K562 (cell line): ENCODE data around the gene LY6G6D. TPM values are rescaled to one million over a fixed set of nuclear protein-coding genes. Genes with fewer than 3 reads are reported as not detected.
A peak's percentile ranks its signal among the peaks of the same experiment; 100 is the strongest.

Experiments
- BACH1 ChIP-seq: fragments of 200-800 bp; sonication (Bioruptor generic); IDR thresholded peaks from 2 replicates; pipeline ENCODE4 v1.6.1; 2016; ENCODE audit warnings: missing genetic modification characterization, missing compliant biosample characterization
- CREBBP ChIP-seq: IDR thresholded peaks from one replicate; pipeline ENCODE4 v1.6.1; 2012; ENCODE audit warnings: low read depth, mild to moderate bottlenecking, control low read depth, inconsistent platforms, low read length
- DACH1 ChIP-seq: fragments of 450-650 bp; IDR thresholded peaks from 2 replicates; pipeline ENCODE4 v1.6.1; 2018; ENCODE audit not compliant: partially characterized antibody
- ELF1 ChIP-seq: fragments of 200-800 bp; sonication (Bioruptor generic); IDR thresholded peaks from 2 replicates; pipeline ENCODE4 v1.6.1; 2016; ENCODE audit warnings: missing genetic modification characterization, missing compliant biosample characterization
- FOXA3 ChIP-seq, 2 experiments: fragments of 450-650 bp in 1 of 2; sonication (generic) in 1 of 2; formaldehyde crosslinking; IDR thresholded peaks in 1 of 2; conservative IDR thresholded peaks in 1 of 2; 2 replicates each; pipeline versions ENCODE4 v1.4.0 to v1.8.0; 2020 to 2022; ENCODE audit warnings: mild to moderate bottlenecking in 2 of 2, missing genetic modification reagents in 1 of 2
- HDAC6 ChIP-seq: IDR thresholded peaks from 2 replicates; pipeline ENCODE4 v1.6.1; 2012; ENCODE audit warnings: low read depth, mild to moderate bottlenecking, control low read depth, inconsistent platforms, low read length, moderate library complexity
- HDAC8 ChIP-seq: fragments of 450-650 bp; IDR thresholded peaks from 2 replicates; pipeline ENCODE4 v1.6.1; 2016; ENCODE audit warnings: mild to moderate bottlenecking, missing genetic modification characterization, moderate library complexity, missing compliant biosample characterization
- HDGF ChIP-seq: fragments of 450-650 bp; IDR thresholded peaks from 2 replicates; pipeline ENCODE4 v1.6.1; 2016
- NRF1 ChIP-seq, 2 experiments: fragments of 450-650 bp; IDR thresholded peaks in 1 of 2; conservative IDR thresholded peaks in 1 of 2; 2 replicates each; pipeline ENCODE4 v1.6.1; 2014; ENCODE audit warnings: mild to moderate bottlenecking in 2 of 2
- PRPF4 ChIP-seq: fragments of 200-400 bp; formaldehyde crosslinking; IDR thresholded peaks from one replicate; pipeline ENCODE4 v1.6.1; 2017; ENCODE audit warnings: low read length, low read depth, mild to moderate bottlenecking; ENCODE audit not compliant: insufficient read depth, poor library complexity, severe bottlenecking
- SETDB1 ChIP-seq: IDR thresholded peaks from one replicate; pipeline ENCODE4 v1.6.1; 2012; ENCODE audit warnings: low read length, control low read depth, inconsistent platforms
- TEAD1 ChIP-seq, 2 experiments: fragments of 450-650 bp in 1 of 2; sonication (generic) in 1 of 2; formaldehyde crosslinking; IDR thresholded peaks; 2 replicates each; pipeline versions ENCODE4 v1.4.0 to v1.8.0; 2020 to 2022; ENCODE audit warnings: mild to moderate bottlenecking in 2 of 2, missing genetic modification reagents in 1 of 2
- ZNF134 ChIP-seq: fragments of 250-450 bp; sonication (Bioruptor Pico); conservative IDR thresholded peaks from 2 replicates; pipeline ENCODE4 v1.4.0; 2020
- ZNF780A ChIP-seq: fragments of 250-450 bp; sonication (Bioruptor Pico); IDR thresholded peaks from 2 replicates; pipeline ENCODE4 v1.5.0; 2021; ENCODE audit warnings: mild to moderate bottlenecking
- polyA plus RNA-seq, 8 experiments: library from polyadenylated mRNA; depleted of rRNA in 4 of 8; stranded (reverse) in 5 of 8; unstranded in 3 of 8; fragments of >200 nt; fragmentation: Nextera tagmentation in 2 of 8; fragmentation: Illumina TruSeq in 1 of 8; extraction: Ambion mirVana in 2 of 8; extraction: Trizol in 1 of 8; gene quantifications; 2 replicates each; pipeline versions ENCODE4 v1.2.1 to v1.2.3, GENCODE V29; 2011 to 2014; ENCODE audit warnings: inconsistent platforms in 1 of 8, missing spikeins in 1 of 8
- total RNA-seq, 7 experiments: library from RNA; depleted of rRNA in 6 of 7; stranded (reverse); fragments of >200 nt in 6 of 7; fragmentation: Illumina TruSeq in 2 of 7; extraction: Trizol in 2 of 7; gene quantifications; 2 replicates each; pipeline versions ENCODE4 v1.2.1 to v1.2.3, GENCODE V29; 2011 to 2021; ENCODE audit warnings: low replicate concordance in 1 of 7
- TF ChIP-seq, protein P1 (sequence below), 2 experiments: fragments of 450-650 bp in 1 of 2; sonication (generic) in 1 of 2; formaldehyde crosslinking in 1 of 2; IDR thresholded peaks in 1 of 2; conservative IDR thresholded peaks in 1 of 2; 2 replicates each; pipeline versions ENCODE4 v1.6.1 to v1.8.1; 2016 to 2023; ENCODE audit warnings: mild to moderate bottlenecking in 2 of 2, moderate library complexity in 2 of 2, inconsistent platforms in 1 of 2, missing genetic modification reagents in 1 of 2
- TF ChIP-seq, protein P2 (sequence below): sonication (generic); formaldehyde crosslinking; IDR thresholded peaks from 2 replicates; pipeline ENCODE4 v1.8.0; 2022; ENCODE audit warnings: mild to moderate bottlenecking, missing genetic modification reagents
- TF ChIP-seq, protein P3 (sequence below): fragments of 450-650 bp; IDR thresholded peaks from 2 replicates; pipeline ENCODE4 v1.6.1; 2016; ENCODE audit warnings: missing biosample characterization, missing genetic modification characterization
- TF ChIP-seq, protein P4 (sequence below): fragments of 450-650 bp; IDR thresholded peaks from 2 replicates; pipeline ENCODE4 v1.6.1; 2016
- TF ChIP-seq, protein P5 (sequence below): fragments of 250-450 bp; sonication (Bioruptor Pico); IDR thresholded peaks from 2 replicates; pipeline ENCODE4 v1.8.0; 2021; ENCODE audit warnings: moderate library complexity, mild to moderate bottlenecking, inconsistent platforms

LY6G6D gene
- total and polyA plus RNA-seq, 9 of the 15 experiments (the other 6 are each of a cell fraction or from before 2014, with no cell fraction given), result 0.30 to 0.38 TPM; not detected in 7

DNA sequence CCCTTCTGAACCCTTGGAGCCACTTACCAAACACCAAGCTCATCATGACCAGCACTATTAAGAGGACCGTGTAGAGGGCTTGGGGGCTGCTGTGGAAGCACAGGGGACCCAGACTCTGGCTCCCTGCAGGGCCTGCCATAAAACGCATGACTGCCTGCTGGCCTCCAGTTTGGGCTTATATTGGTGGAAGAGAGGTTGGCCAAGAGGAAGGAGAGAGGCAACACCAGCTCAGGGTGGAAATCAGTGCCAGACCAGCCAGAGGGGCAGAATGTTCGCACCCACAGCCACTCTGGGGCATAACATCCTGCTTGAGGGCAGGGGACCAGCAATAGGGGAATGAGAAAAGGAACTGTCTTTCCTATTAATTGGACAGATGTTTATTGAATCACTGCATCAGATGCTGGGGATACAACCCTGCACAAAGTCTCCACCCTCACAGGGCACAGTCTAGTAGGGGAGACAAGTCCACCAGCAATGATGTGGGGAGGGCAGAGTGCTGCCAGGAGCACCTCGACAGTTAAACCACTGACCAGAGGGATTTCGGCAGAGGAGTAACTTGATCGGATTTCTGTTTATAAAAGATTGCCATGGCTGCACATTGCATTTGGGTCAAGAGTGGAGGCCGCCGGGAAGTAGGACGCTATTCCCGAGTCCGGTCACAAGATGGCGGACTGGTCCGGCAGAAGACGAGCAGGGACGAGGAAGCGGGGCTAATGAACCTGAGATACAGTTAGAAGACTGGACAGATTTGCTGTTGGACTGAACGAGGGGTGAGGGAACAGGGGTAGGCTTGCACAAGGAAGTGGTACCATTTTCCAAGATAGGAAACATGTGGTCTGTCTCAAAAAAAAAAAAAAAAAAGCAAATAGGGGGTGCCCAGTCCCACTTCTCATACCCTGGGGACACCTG is 34.7 kb upstream of the LY6G6D start, which contains the start of gene LY6G5C (continued):
- TF ChIP-seq PRPF4 (no peak), SETDB1 (no peak), DACH1 (no peak), HDAC6 (no peak), CREBBP (no peak), ELF1 (tag) (peak; percentile 66), HDGF (peak; percentile 78; the same call in 1 of the 2 replicates), BACH1 (no peak), ZNF780A (no peak), NRF1 (conservative IDR thresholded peaks at IDR 0.05 in 1 of 2, IDR thresholded peaks at IDR 0.05 in 1 of 2) (no peak), FOXA3 (CRISPR knock-in tag; conservative IDR thresholded peaks at IDR 0.05 in 1 of 2, IDR thresholded peaks at IDR 0.05 in 1 of 2) (0 out of 4 replicates have a peak, but pooled peaks of 1 of the 2 experiments have one; percentile 43), HDAC8 (tag) (no peak), TEAD1 (CRISPR knock-in tag; IDR thresholded peaks at IDR 0.05) (0 out of 4 replicates have a peak, but pooled peaks of 1 of the 2 experiments have one; percentile 9), ZNF134 (CRISPR knock-in tag) (no peak)
- TF ChIP-seq, protein P1, sequence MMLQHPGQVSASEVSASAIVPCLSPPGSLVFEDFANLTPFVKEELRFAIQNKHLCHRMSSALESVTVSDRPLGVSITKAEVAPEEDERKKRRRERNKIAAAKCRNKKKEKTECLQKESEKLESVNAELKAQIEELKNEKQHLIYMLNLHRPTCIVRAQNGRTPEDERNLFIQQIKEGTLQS (IDR thresholded peaks at IDR 0.05), result no peak
- TF ChIP-seq, protein P1 (CRISPR knock-in tag; conservative IDR thresholded peaks at IDR 0.05), result peak; percentile 79
- TF ChIP-seq, protein P2, sequence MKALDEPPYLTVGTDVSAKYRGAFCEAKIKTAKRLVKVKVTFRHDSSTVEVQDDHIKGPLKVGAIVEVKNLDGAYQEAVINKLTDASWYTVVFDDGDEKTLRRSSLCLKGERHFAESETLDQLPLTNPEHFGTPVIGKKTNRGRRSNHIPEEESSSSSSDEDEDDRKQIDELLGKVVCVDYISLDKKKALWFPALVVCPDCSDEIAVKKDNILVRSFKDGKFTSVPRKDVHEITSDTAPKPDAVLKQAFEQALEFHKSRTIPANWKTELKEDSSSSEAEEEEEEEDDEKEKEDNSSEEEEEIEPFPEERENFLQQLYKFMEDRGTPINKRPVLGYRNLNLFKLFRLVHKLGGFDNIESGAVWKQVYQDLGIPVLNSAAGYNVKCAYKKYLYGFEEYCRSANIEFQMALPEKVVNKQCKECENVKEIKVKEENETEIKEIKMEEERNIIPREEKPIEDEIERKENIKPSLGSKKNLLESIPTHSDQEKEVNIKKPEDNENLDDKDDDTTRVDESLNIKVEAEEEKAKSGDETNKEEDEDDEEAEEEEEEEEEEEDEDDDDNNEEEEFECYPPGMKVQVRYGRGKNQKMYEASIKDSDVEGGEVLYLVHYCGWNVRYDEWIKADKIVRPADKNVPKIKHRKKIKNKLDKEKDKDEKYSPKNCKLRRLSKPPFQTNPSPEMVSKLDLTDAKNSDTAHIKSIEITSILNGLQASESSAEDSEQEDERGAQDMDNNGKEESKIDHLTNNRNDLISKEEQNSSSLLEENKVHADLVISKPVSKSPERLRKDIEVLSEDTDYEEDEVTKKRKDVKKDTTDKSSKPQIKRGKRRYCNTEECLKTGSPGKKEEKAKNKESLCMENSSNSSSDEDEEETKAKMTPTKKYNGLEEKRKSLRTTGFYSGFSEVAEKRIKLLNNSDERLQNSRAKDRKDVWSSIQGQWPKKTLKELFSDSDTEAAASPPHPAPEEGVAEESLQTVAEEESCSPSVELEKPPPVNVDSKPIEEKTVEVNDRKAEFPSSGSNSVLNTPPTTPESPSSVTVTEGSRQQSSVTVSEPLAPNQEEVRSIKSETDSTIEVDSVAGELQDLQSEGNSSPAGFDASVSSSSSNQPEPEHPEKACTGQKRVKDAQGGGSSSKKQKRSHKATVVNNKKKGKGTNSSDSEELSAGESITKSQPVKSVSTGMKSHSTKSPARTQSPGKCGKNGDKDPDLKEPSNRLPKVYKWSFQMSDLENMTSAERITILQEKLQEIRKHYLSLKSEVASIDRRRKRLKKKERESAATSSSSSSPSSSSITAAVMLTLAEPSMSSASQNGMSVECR (CRISPR knock-in tag), result peak; percentile 50; the same call in 1 of the 2 replicates
- TF ChIP-seq, protein P3, sequence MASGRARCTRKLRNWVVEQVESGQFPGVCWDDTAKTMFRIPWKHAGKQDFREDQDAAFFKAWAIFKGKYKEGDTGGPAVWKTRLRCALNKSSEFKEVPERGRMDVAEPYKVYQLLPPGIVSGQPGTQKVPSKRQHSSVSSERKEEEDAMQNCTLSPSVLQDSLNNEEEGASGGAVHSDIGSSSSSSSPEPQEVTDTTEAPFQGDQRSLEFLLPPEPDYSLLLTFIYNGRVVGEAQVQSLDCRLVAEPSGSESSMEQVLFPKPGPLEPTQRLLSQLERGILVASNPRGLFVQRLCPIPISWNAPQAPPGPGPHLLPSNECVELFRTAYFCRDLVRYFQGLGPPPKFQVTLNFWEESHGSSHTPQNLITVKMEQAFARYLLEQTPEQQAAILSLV, result no peak
- TF ChIP-seq, protein P4, sequence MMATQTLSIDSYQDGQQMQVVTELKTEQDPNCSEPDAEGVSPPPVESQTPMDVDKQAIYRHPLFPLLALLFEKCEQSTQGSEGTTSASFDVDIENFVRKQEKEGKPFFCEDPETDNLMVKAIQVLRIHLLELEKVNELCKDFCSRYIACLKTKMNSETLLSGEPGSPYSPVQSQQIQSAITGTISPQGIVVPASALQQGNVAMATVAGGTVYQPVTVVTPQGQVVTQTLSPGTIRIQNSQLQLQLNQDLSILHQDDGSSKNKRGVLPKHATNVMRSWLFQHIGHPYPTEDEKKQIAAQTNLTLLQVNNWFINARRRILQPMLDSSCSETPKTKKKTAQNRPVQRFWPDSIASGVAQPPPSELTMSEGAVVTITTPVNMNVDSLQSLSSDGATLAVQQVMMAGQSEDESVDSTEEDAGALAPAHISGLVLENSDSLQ, result no peak
- TF ChIP-seq, protein P5, sequence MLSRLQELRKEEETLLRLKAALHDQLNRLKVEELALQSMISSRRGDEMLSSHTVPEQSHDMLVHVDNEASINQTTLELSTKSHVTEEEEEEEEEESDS (CRISPR knock-in tag), result no peak
